IMR-90 (cell line): Measurements from ENCODE around the gene ATP6V1D. TPM values are rescaled to one million over a fixed set of nuclear protein-coding genes. Genes with fewer than 3 reads are reported as not detected.

Experiments used
- ATAC-seq: fragments of 200-7000 bp; cut with Tn5 transposase; 2 replicates; pipeline ENCODE4 v1.9.1; 2020; ENCODE audit warnings: low read depth, mild to moderate bottlenecking, moderate library complexity
- BruUV-seq: library from RNA; stranded (reverse); fragments of 400-500 nt; replicated peaks from 2 replicates; lab custom pipeline; 2021; lab: Mats Ljungman, UMichigan
- CTCF ChIA-PET: fragments of 300-600 bp; formaldehyde crosslinking; extraction: SDS; loops from one replicate; lab custom pipeline; 2021; ENCODE audit warnings: antibody characterized with exemption; lab: Yijun Ruan, JAX
- POLR2A ChIA-PET: fragments of 300-600 bp; sonication (Branson Sonifier 250); formaldehyde crosslinking; loops from one replicate; lab custom pipeline; 2022; ENCODE audit warnings: antibody characterized with exemption; ENCODE audit not compliant: unreplicated experiment; lab: Charles Lee
- DNase-seq: peaks from one replicate; pipeline ENCODE4 v3.0.0; 2013
- H2AFZ ChIP-seq: replicated peaks from 2 replicates; pipeline ENCODE3; 2013; ENCODE audit warnings: low read length, mild to moderate bottlenecking; ENCODE audit not compliant: poor library complexity
- H2AK5ac ChIP-seq: 2 replicates; pipeline ENCODE4 v1.6.1; 2013; ENCODE audit warnings: low read depth, low read length, inconsistent platforms
- H2AK9ac ChIP-seq: replicated peaks from 2 replicates; pipeline ENCODE3; 2013; ENCODE audit warnings: mild to moderate bottlenecking, low read depth, low read length, moderate library complexity; ENCODE audit not compliant: poor library complexity
- H2BK120ac ChIP-seq: 2 replicates; pipeline ENCODE4 v1.6.1; 2013; ENCODE audit warnings: low read depth, low read length, inconsistent platforms
- H2BK15ac ChIP-seq: 3 replicates; pipeline ENCODE4 v1.6.1; 2013; ENCODE audit warnings: low read depth, low read length, inconsistent platforms
- H2BK20ac ChIP-seq: 2 replicates; pipeline ENCODE4 v1.6.1; 2013; ENCODE audit warnings: low read depth, mild to moderate bottlenecking, inconsistent platforms, low read length, moderate library complexity
- H2BK5ac ChIP-seq: 2 replicates; pipeline ENCODE4 v1.6.1; 2013; ENCODE audit warnings: mild to moderate bottlenecking, low read depth, low read length, inconsistent platforms; ENCODE audit not compliant: poor library complexity, severe bottlenecking
- H3K14ac ChIP-seq: replicated peaks from 2 replicates; pipeline ENCODE4 v1.6.1; 2013; ENCODE audit warnings: low read depth, low read length, inconsistent platforms
- H3K18ac ChIP-seq: 2 replicates; pipeline ENCODE4 v1.6.1; 2013; ENCODE audit warnings: low read depth, low read length, control low read depth
- H3K23ac ChIP-seq: 2 replicates; pipeline ENCODE4 v1.6.1; 2013; ENCODE audit warnings: low read depth, low read length, inconsistent platforms
- H3K27ac ChIP-seq: 2 replicates; pipeline ENCODE4 v1.5.1; 2013; ENCODE audit warnings: mild to moderate bottlenecking, control low read depth, low read length; ENCODE audit not compliant: insufficient read depth
- H3K27me3 ChIP-seq: 2 replicates; pipeline ENCODE4 v1.6.1; 2013; ENCODE audit warnings: low read length; ENCODE audit not compliant: control insufficient read depth, insufficient read depth
- H3K36me3 ChIP-seq: 2 replicates; pipeline ENCODE4 v1.6.1; 2013; ENCODE audit warnings: low read length, mixed read lengths; ENCODE audit not compliant: control insufficient read depth, insufficient read depth
- H3K4ac ChIP-seq: 2 replicates; pipeline ENCODE4 v1.6.1; 2013; ENCODE audit warnings: low read depth, low read length, inconsistent platforms
- H3K4me1 ChIP-seq: 2 replicates; pipeline ENCODE4 v1.6.1; 2013; ENCODE audit warnings: low read length, mixed read lengths; ENCODE audit not compliant: control insufficient read depth, insufficient read depth
- H3K4me2 ChIP-seq: 2 replicates; pipeline ENCODE4 v1.6.1; 2013; ENCODE audit warnings: low read depth, mild to moderate bottlenecking, control low read depth, low read length, moderate library complexity
- H3K4me3 ChIP-seq: 2 replicates; pipeline ENCODE4 v1.5.1; 2013; ENCODE audit warnings: low read depth, mild to moderate bottlenecking, control low read depth, low read length, moderate library complexity; ENCODE audit not compliant: insufficient read depth
- H3K56ac ChIP-seq: 2 replicates; pipeline ENCODE4 v1.6.1; 2013; ENCODE audit warnings: low read length, inconsistent platforms; ENCODE audit not compliant: insufficient read depth; ENCODE audit errors: extremely low read depth
- H3K79me1 ChIP-seq, 2 experiments: 2 replicates each; pipeline ENCODE4 v1.6.1; 2013; ENCODE audit warnings: low read length in 2 of 2, inconsistent platforms in 1 of 2, low read depth in 1 of 2
- H3K9ac ChIP-seq: 2 replicates; pipeline ENCODE4 v1.6.1; 2013; ENCODE audit warnings: low read depth, low read length, control low read depth
- H3K9me1 ChIP-seq: 2 replicates; pipeline ENCODE4 v1.6.1; 2013; ENCODE audit warnings: low read length, inconsistent platforms; ENCODE audit not compliant: insufficient read depth
- H3K9me3 ChIP-seq: 2 replicates; pipeline ENCODE4 v1.6.1; 2013; ENCODE audit warnings: low read length; ENCODE audit not compliant: control insufficient read depth, insufficient read depth
- H4K20me1 ChIP-seq: 2 replicates; pipeline ENCODE4 v1.6.1; 2013; ENCODE audit warnings: low read length, inconsistent platforms; ENCODE audit not compliant: insufficient read depth
- H4K5ac ChIP-seq: 2 replicates; pipeline ENCODE4 v1.6.1; 2013; ENCODE audit warnings: mild to moderate bottlenecking, low read depth, low read length, control low read depth
- H4K8ac ChIP-seq, 2 experiments: 2 replicates each; pipeline ENCODE4 v1.6.1; 2013; ENCODE audit warnings: low read depth in 2 of 2, low read length in 2 of 2, control low read depth in 1 of 2, inconsistent platforms in 1 of 2
- H4K91ac ChIP-seq: 2 replicates; pipeline ENCODE4 v1.6.1; 2013; ENCODE audit warnings: low read depth, low read length, inconsistent platforms; ENCODE audit not compliant: insufficient read depth
- BHLHE40 ChIP-seq: fragments of 150-350 bp; IDR thresholded peaks from 2 replicates; pipeline ENCODE4 v1.6.1; 2016; ENCODE audit warnings: mild to moderate bottlenecking, low read depth, low read length
- CEBPB ChIP-seq: IDR thresholded peaks from 2 replicates; pipeline ENCODE4 v1.6.1; 2012; ENCODE audit warnings: low read depth, low read length, improper control_type of control experiment
- CHD1 ChIP-seq: IDR thresholded peaks from 2 replicates; pipeline ENCODE4 v1.6.1; 2012; ENCODE audit warnings: low read depth, low read length, improper control_type of control experiment
- FOS ChIP-seq: fragments of 150-350 bp; IDR thresholded peaks from 2 replicates; pipeline ENCODE4 v1.6.1; 2016; ENCODE audit warnings: low read depth, low read length
- MAFK ChIP-seq: IDR thresholded peaks from 2 replicates; pipeline ENCODE4 v1.6.1; 2012; ENCODE audit warnings: low read depth, low read length, improper control_type of control experiment
- MAZ ChIP-seq: IDR thresholded peaks from 2 replicates; pipeline ENCODE4 v1.6.1; 2012; ENCODE audit warnings: low read depth, mild to moderate bottlenecking, low read length, improper control_type of control experiment, moderate library complexity, borderline replicate concordance
- MXI1 ChIP-seq: IDR thresholded peaks from 2 replicates; pipeline ENCODE4 v1.6.1; 2012; ENCODE audit warnings: low read depth, mild to moderate bottlenecking, low read length, moderate library complexity, borderline replicate concordance
- NFE2L2 ChIP-seq: fragments of 150-350 bp; IDR thresholded peaks from 2 replicates; pipeline ENCODE4 v1.6.1; 2016; ENCODE audit warnings: low read depth, mild to moderate bottlenecking, low read length
- POLR2A ChIP-seq: IDR thresholded peaks from 2 replicates; pipeline ENCODE4 v1.6.1; 2012; ENCODE audit warnings: mild to moderate bottlenecking, low read depth, low read length
- RAD21 ChIP-seq: IDR thresholded peaks from 2 replicates; pipeline ENCODE4 v1.6.1; 2012; ENCODE audit warnings: low read length, improper control_type of control experiment
- RCOR1 ChIP-seq: IDR thresholded peaks from 2 replicates; pipeline ENCODE4 v1.6.1; 2012; ENCODE audit warnings: mild to moderate bottlenecking, low read length, improper control_type of control experiment; ENCODE audit not compliant: insufficient replicate concordance
- RFX5 ChIP-seq: IDR thresholded peaks from 2 replicates; pipeline ENCODE4 v1.8.0; 2012; ENCODE audit warnings: low read depth, mild to moderate bottlenecking, low read length, moderate library complexity
- SMC3 ChIP-seq: fragments of 150-350 bp; IDR thresholded peaks from 2 replicates; pipeline ENCODE4 v1.6.1; 2016; ENCODE audit warnings: low read depth, mild to moderate bottlenecking, antibody characterized with exemption, low read length, moderate library complexity
- whole genome bisulfite sequencing, 2 experiments: methylation state at CpG; one replicate each; pipeline versions ENCODE4 v1.1.5 to v1.1.7; 2013; ENCODE audit warnings: missing lambda C conversion rate in 2 of 2; ENCODE audit not compliant: insufficient read length in 1 of 2; ENCODE audit errors: extremely low coverage in 2 of 2; 5-methylcytosine and 5-hydroxymethylcytosine counted together
- dilution Hi-C: fragments of 300-500 bp; cut with HindIII; formaldehyde crosslinking; loops from one replicate; pipeline ENCODE4 v1.14.3; 2018; ENCODE audit warnings: low sequenced_read_pairs; ENCODE audit not compliant: unreplicated experiment
- in situ Hi-C: fragments of 300-500 bp; cut with MboI; formaldehyde crosslinking; loops from 3 replicates; pipeline ENCODE4 v1.14.3; 2019; ENCODE audit warnings: low sequenced_read_pairs, inconsistent platforms, mixed read lengths
- intact Hi-C: fragments of 100-400 bp; cut with micrococcal nuclease; formaldehyde crosslinking; loops from 2 replicates; pipeline ENCODE4 v1.10.0; 2022
- polyA plus RNA-seq, 3 experiments: library from polyadenylated mRNA; depleted of rRNA; stranded (reverse); fragments of >200 nt; gene quantifications; 2 replicates each; pipeline ENCODE4 v1.2.3, GENCODE V29; 2012; ENCODE audit warnings: low replicate concordance in 1 of 3
- total RNA-seq: library from RNA; depleted of rRNA; stranded (reverse); fragments of >200 nt; gene quantifications from 2 replicates; pipeline ENCODE4 v1.2.3, GENCODE V29; 2012
- TF ChIP-seq, protein P1 (sequence below): fragments of 150-350 bp; IDR thresholded peaks from 2 replicates; pipeline ENCODE4 v1.6.1; 2017; ENCODE audit warnings: mild to moderate bottlenecking, antibody characterized with exemption, low read length, low read depth
- TF ChIP-seq, protein P2 (sequence below): conservative IDR thresholded peaks from 2 replicates; pipeline ENCODE4 v1.5.1; 2012; ENCODE audit warnings: mild to moderate bottlenecking, low read depth, low read length, improper control_type of control experiment
- TF ChIP-seq, protein P3 (sequence below): fragments of 150-350 bp; IDR thresholded peaks from 2 replicates; pipeline ENCODE4 v1.6.1; 2016; ENCODE audit warnings: low read depth, mild to moderate bottlenecking, low read length, moderate library complexity, borderline replicate concordance

ATP6V1D gene
- total and polyA plus RNA-seq, 2 of the 4 experiments (the other 2 are of a cell fraction) = 54.5 to 113 TPM

DNA sequence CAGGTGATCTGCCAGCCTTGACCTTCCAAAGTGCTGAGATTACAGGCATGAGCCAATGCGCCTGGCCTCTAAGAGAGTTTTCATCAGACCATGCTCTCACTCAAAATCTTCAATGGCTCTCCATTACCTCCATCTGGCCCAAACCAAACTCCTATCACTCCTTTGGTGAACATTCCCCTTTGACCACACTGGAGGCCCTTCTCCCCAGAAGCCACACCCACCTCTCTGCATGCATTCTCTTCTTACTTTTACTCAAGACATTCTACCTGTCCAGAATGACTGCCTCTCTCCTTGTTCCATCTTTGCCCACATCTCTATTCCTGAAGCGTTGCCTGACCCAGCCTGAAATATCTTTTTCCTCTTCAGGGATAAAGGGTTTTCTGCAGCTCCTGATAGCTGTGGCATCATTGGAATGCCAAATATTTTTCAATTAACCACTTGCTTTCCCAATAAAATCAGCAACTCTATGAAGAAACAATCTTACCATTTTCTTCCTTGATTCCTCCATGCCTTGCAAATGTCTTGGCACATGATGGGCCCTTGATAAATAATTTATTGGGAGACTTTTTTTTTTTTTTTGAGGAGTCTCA lies 36.9 kb upstream of the ATP6V1D start:
- no peaks in the 10 kb centered on the region for H4K20me1 ChIP-seq
- peaks cover 3% of the 10 kb centered on the region; the same call in 1 of the 2 replicates for H3K9me1 ChIP-seq
- H2BK5ac ChIP-seq = no peak overlapping the region
- no TSS peak for BruUV-seq
- no peaks in the 10 kb centered on the region for H3K4me1 ChIP-seq
- no peak overlapping the region; the same call in 1 of the 2 replicates for H3K14ac ChIP-seq
- no peak overlapping the region; the same call in 1 of the 2 replicates for H3K4ac ChIP-seq
- intact Hi-C loops (no loop called here), in situ Hi-C loops (no loop called here), dilution Hi-C loops (no loop called here)
- H3K56ac ChIP-seq = no peak overlapping the region
- peaks cover 3% of the 10 kb centered on the region; the same call in 1 of the 2 replicates for H3K27me3 ChIP-seq
- H4K91ac ChIP-seq = no peak overlapping the region
- no peak for TF ChIP-seq CHD1
- TF ChIP-seq RFX5 = no peak
- no peak for TF ChIP-seq RAD21
- TF ChIP-seq BHLHE40 = no peak
- no peak for TF ChIP-seq MAFK
- TF ChIP-seq, protein P1, sequence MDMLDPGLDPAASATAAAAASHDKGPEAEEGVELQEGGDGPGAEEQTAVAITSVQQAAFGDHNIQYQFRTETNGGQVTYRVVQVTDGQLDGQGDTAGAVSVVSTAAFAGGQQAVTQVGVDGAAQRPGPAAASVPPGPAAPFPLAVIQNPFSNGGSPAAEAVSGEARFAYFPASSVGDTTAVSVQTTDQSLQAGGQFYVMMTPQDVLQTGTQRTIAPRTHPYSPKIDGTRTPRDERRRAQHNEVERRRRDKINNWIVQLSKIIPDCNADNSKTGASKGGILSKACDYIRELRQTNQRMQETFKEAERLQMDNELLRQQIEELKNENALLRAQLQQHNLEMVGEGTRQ = no peak
- TF ChIP-seq, protein P2, sequence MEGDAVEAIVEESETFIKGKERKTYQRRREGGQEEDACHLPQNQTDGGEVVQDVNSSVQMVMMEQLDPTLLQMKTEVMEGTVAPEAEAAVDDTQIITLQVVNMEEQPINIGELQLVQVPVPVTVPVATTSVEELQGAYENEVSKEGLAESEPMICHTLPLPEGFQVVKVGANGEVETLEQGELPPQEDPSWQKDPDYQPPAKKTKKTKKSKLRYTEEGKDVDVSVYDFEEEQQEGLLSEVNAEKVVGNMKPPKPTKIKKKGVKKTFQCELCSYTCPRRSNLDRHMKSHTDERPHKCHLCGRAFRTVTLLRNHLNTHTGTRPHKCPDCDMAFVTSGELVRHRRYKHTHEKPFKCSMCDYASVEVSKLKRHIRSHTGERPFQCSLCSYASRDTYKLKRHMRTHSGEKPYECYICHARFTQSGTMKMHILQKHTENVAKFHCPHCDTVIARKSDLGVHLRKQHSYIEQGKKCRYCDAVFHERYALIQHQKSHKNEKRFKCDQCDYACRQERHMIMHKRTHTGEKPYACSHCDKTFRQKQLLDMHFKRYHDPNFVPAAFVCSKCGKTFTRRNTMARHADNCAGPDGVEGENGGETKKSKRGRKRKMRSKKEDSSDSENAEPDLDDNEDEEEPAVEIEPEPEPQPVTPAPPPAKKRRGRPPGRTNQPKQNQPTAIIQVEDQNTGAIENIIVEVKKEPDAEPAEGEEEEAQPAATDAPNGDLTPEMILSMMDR = no peak
- TF ChIP-seq MAZ = no peak
- no peak for TF ChIP-seq RCOR1
- no peak for TF ChIP-seq CEBPB
- no peak for TF ChIP-seq FOS
- TF ChIP-seq NFE2L2 = no peak
- no peak for TF ChIP-seq POLR2A
- no peak for TF ChIP-seq SMC3
- TF ChIP-seq, protein P3, sequence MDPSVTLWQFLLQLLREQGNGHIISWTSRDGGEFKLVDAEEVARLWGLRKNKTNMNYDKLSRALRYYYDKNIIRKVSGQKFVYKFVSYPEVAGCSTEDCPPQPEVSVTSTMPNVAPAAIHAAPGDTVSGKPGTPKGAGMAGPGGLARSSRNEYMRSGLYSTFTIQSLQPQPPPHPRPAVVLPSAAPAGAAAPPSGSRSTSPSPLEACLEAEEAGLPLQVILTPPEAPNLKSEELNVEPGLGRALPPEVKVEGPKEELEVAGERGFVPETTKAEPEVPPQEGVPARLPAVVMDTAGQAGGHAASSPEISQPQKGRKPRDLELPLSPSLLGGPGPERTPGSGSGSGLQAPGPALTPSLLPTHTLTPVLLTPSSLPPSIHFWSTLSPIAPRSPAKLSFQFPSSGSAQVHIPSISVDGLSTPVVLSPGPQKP = no peak
- TF ChIP-seq MXI1 = no peak
- H2AK9ac ChIP-seq = no peak overlapping the region
- DNase-seq (peak; percentile 32), ATAC-seq (peak; percentile 79)
- H2BK120ac ChIP-seq = peak overlapping the region; percentile 12; the same call in 1 of the 2 replicates
- 45% methylated on average over 2 of the region's 2 CpGs; no CpG with 5 or more reads in 1 of the 2 experiments for WGBS, 2 experiments
- no peak overlapping the region for H3K27ac ChIP-seq
- no peaks in the 10 kb centered on the region for H3K79me1 ChIP-seq
- ChIA-PET POLR2A (no interaction called here), CTCF (no interaction called here)
- H2AFZ ChIP-seq = no peak overlapping the region
- no peak overlapping the region for H4K5ac ChIP-seq
- no peak overlapping the region for H3K18ac ChIP-seq
- no peak overlapping the region for H3K4me3 ChIP-seq
- H3K36me3 ChIP-seq = no peaks in the 10 kb centered on the region
- no peak overlapping the region for H2AK5ac ChIP-seq
- H3K23ac ChIP-seq = no peak overlapping the region
- H3K9ac ChIP-seq = no peak overlapping the region
- no peaks in the 10 kb centered on the region for H3K9me3 ChIP-seq
- no peak overlapping the region for H3K4me2 ChIP-seq
- no peak overlapping the region for H2BK15ac ChIP-seq
- H4K8ac ChIP-seq = no peak overlapping the region
- H2BK20ac ChIP-seq = no peak overlapping the region
